GM12892 (cell line): Measurements from ENCODE around the gene PCDHA1.
"Not testable (repeated sequence)": the region's sequence is repeated elsewhere in the genome, so short reads cannot be mapped to it uniquely, and the experiment has no call there.

Experiments used
- POLR2A ChIP-seq: IDR thresholded peaks from 2 replicates; pipeline ENCODE4 v1.6.1; 2011; ENCODE audit warnings: low read depth, low read length, control low read depth
- POLR2AphosphoS5 ChIP-seq: IDR thresholded peaks from 2 replicates; pipeline ENCODE4 v1.6.1; 2011; ENCODE audit warnings: low read depth, low read length, control low read depth

DNA sequence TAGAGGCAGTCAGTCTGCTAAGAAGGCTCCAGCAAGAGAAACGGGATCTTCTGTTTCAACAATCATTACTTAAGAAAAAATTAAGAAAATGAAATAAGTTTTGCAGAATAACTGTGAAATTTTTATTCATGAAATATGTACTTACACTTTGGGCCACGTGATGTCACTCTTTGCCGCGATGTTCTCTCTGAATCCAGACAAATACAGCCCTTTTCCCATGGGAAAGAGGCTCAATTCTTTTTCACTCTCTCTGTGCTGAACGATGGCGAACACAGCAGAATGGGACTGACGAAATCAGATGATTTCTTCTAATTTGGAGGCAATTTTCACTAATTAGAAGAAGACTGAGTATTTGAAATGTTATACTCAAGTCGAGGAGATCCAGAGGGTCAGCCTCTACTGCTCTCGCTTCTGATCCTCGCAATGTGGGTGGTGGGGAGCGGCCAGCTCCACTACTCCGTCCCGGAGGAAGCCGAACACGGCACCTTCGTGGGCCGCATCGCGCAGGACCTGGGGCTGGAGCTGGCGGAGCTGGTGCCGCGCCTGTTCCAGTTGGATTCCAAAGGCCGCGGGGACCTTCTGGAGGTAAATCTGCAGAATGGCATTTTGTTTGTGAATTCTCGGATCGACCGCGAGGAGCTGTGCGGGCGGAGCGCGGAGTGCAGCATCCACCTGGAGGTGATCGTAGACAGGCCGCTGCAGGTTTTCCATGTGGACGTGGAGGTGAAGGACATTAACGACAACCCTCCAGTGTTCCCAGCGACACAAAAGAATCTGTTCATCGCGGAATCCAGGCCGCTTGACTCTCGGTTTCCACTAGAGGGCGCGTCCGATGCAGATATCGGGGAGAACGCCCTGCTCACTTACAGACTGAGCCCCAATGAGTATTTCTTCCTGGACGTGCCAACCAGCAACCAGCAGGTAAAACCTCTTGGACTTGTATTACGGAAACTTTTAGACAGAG is 62.5 kb downstream of the PCDHA1 start, which contains the start of gene PCDHA9:
- TF ChIP-seq POLR2A, POLR2AphosphoS5: not testable (repeated sequence)
